Midbrain (tissue), 1 donor: ENCODE measurements around the gene PAX5.

ENCODE experiments used
- DNase-seq: peaks from one replicate; lab custom pipeline; 2025; lab: John Stamatoyannopoulos, UW

Gene PAX5

DNA sequence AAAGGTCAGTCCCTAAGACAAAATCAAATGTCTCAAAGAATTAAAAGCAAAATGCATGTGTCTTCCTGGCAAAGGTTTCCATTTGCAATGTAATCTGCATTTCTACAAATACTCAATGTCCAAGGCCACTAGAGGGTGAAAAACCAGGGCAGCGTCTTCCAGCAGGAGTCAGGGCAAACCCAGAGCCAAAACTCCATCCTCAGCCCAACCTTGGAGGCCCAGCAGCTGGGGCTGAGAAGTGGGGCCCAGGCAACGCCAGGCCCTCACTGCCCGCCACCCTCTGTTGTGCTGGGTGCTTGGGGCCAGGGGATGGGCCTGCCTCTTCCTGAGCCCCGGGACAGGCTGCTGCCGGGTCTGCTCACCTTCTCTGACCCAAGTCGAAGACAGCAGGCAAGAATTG lies 200.1 kb downstream of the PAX5 start:
- DNase-seq, result no peak

- DNase-seq, result no peak
Observed at GRCh38 chr9:36832164-36832795, 201.8 kb downstream of the PAX5 start.

GRCh38 chr9:36831381-36832161 lies 202.5 kb downstream of the PAX5 start:
- no peak for DNase-seq

GRCh38 chr9:36828611-36829013 lies 205.5 kb downstream of the PAX5 start:
- no peak for DNase-seq

GRCh38 chr9:36827593-36827992 lies 206.5 kb downstream of the PAX5 start:
- DNase-seq, result no peak

DNA sequence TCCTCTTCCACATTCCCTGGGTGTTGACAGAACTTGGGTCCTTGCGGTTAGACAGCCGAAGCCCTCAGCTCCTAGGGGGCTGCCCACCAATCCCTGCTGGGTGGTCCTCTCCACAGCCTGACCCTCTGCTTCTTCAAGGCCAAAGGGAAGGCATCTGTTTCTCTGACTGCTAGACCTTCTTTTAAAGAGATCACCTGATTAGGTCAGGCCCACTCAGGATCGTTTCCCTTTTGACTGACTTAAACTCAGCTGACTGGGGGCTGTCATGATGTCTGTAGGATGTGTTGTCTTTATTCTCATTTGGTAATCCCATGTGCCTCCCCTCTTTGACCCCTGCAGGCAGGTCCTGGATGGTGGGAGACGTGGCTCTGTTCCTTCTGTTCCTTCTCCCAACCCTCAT lies 207.5 kb downstream of the PAX5 start:
- no peak for DNase-seq

GRCh38 chr9:36825179-36825578 lies 208.9 kb downstream of the PAX5 start:
- DNase-seq, result no peak

DNA sequence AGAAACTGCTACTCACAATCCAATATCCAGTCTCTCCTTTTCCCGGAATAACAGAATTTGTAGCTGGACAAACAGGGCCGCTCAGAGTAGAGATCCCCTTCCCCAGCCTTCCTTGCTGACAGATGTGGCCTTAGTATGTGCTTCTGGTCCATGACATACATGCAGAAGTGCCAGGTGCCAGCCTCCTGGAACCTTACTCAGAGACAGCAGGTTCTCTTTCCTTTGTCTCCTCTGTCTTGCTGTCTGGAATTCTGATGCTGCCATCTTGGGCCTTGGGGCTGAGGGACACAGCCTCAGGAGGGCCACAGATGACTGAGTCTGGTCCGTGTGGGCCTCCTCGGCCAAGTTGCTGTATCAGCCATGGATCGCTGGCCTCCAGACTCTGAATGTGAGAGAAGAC lies 210.1 kb downstream of the PAX5 start:
- DNase-seq, result no peak

DNA sequence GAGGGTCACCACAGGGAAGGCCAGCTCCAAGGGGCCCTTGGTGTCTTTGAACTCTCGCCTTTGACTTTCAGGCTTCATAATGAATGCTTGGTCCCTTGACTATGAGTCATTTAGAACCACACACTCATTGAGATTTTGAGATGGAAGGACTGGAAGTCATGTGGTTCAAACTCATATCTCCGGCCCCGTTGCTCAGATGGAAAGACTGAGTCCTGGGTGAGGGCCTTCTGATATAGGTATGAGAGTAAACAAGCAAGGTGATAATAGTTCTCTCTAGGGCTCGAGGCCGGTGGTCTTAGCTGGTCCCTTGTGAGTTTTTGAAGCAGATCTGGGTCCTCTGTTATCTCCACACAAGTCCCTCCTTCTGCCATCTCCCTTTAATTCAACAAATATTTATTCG lies 210.6 kb downstream of the PAX5 start:
- no peak for DNase-seq

DNA sequence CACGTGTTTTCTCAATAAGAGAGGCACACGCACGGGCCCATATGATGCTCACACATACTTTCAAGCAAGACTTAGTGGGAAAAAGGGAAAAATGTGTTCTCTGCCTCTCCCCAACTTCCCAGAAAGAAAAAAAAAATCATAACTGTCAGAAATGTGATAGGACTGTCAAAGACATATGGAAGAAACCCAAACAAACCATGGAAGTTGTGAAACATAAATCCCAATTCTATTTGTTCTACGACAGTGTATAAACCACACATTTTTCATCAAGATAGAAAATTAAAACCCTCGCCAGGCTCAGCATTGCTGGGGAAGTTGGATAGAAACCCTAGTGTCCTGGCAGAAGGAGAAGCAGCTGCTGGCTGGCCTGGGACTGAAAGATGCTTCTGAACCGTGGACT lies 211.9 kb downstream of the PAX5 start:
- DNase-seq, result no peak

- DNase-seq, result no peak
Observed at GRCh38 chr9:36820392-36820861, 213.6 kb downstream of the PAX5 start.

DNA sequence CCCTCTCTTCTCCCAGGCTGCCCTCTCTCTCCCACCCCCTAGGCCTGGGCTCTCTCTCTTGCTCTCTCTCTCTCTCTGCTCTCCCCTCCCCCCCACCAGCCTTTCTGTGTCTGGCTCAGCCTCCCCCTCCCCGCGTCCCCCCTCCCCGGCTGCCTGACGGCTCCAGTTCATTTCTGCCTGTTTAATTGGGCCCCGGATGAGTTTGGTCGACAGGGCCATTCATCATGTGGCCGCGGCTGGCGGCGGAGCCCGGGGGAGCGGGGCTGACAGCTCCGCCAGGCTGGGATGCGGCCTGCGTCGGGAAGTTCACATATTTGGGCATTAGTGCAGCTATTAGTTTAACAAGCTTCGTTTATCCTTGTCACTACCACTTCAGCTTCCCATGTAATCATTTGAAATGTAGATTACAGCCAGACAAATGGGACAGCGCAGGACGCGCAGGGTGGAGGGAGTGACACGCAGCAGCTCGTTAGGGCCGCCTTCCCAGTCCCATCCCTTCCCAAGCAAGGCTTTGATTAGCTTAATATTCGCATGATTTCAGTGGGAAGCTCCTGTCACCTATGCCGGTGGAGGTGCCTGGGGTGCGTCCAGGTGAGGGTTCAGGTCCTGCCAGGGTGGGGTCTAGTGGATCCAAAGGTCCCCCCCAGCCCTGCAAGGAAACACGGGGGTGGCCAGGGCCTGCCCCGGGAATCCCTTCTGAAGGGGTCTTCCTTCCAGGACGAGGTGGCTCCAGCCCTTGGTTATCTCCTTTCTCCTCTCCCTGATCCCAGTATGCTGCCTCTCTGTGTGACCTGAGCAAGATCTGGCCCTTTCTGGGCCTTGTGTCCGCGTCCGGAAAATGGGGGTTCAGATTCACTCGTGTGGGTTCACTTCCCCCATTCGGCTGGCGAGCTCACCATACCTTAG lies 214.8 kb downstream of the PAX5 start:
- DNase-seq, result no peak

DNA sequence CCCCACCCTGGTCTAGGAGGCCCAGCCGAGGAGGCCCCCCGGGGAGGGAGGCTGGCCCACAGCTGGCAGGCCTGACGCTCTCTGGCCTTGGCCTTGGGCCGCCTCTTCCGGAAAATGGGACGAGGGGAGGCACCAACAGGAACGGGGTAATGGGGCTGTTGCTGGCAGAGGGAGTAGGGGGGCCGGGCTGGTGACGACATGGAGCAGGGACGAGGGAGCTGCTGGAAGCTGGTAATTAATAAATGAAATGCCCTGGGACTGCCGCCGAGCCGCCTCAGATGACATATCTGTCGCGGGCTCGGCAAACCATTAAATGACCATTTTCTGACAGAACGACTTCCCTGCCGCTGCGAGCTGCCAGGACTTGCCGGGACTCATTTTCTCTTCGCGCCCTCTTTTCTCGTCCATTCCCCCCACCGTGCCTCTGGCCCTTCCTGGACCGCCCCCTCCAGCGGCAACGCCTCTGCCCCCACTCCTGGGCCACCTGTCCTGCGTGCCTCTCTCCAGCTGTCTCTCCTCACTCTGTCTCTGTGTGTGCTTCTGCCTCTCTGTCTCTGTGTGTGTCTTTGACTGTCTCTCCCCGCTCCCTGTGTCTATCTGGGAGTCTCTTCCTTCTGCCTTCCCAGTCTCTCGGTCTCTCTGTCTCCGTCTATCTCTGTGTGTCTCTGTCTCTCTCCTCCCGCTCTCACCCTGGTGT lies 215.7 kb downstream of the PAX5 start:
- DNase-seq, result no peak

- DNase-seq, result no peak
Observed at GRCh38 chr9:36817160-36817834, 216.8 kb downstream of the PAX5 start.

GRCh38 chr9:36816371-36816770 lies 217.7 kb downstream of the PAX5 start:
- DNase-seq, result no peak

DNA sequence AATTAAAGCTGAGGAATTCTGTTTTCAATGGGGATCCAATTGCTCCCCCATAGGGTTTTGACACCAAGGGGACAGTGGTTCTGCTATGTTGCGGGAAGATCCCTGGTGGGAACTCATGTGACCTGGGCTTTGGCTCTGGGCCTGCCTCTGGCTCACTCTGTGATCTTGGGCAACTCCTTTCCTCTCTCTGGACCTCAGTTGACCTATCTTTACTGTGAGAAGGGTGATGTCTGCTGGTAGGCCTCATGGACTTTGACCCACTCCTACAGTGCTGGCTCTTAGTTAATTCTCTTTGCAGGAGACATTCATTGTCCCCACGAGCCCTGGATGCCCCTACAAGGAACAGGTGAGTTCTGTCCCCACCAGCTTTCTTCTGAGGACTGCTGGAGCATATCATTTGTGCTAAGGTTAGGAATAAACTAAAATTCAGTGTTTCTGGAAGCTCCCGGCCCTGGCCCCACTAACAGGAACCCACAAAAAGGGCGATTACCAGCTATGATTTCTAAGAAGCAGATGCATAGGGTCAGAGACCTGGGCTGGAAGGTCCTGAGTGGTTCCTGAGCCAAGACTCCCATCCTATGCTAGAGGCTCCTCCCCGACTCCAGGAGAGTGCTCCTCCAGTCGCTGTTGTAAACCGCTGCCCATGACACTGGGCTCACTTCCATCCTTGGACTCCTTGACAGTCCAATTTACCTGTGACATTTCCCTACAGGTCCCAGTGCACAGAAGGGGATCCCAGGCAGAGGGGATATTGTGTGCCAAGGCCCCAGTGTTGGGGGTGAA lies 218.3 kb downstream of the PAX5 start:
- DNase-seq, result no peak

DNA sequence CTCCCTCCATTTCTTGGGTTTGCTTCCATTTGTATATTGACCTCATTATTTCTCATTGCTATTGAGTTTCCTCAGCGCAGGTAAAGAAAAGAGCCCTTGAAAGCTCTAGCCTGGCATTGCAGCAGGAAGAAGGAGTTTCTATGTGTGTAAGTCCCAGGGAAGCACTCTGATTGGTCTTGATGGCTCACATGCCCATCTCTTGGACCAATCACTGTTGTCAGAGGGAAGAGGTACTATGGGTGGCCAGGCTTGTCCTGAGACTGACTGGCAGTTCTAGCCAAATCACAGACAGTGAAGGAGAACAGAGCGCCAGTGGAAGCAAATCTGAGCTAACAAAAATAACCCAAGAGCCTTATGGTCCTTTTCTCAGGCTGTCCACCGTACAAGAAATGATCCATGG lies 219.0 kb downstream of the PAX5 start:
- DNase-seq, result no peak

GRCh38 chr9:36813154-36813553 lies 220.9 kb downstream of the PAX5 start:
- DNase-seq, result no peak

- DNase-seq, result no peak
Observed at GRCh38 chr9:36812556-36812955, 221.5 kb downstream of the PAX5 start.

- DNase-seq, result no peak
Observed at GRCh38 chr9:36808251-36808650, 225.8 kb downstream of the PAX5 start.

DNA sequence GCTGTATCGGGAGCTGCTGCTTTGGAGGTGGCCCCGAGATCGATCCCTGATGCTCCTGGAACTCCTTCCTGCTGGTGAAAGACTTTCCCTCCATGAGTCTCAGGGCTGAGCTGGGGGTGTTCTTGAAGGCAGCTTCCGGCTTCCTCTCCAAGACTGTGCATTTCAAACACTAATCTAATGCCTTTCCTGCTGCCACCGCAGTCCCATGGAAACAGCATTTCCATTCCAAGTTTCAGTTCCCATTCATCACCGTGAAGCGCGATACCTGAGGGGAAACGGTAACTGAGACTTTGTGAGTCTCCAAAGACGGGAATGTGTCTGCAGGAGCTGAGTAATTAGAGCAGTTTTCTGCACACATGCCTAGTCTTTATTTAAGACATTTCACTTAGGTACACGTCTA lies 230.1 kb downstream of the PAX5 start:
- DNase-seq, result no peak
